ENCODE data around the gene FOXN4. TPM values are rescaled to one million over a fixed set of nuclear protein-coding genes. Genes with fewer than 3 reads are reported as not detected.

FOXN4 gene
- total and polyA plus RNA-seq, 4 donors, result 0.04 to 0.26 (median 0.15) TPM

- ATAC-seq (ENCODE audit: insufficient read depth, low FRiP score) (no peak), DNase-seq (peak in 2 of 3 donors; percentile 16 to 47)
- Histone ChIP-seq H3K27me3 (ENCODE audit: control insufficient read depth in 3 of 3, insufficient read depth in 3 of 3, low read length in 2 of 3) (no peaks in the 10 kb centered on the region), H3K9ac (ENCODE audit: insufficient read depth in 1 of 2, low read length in 2 of 2) (no peak overlapping the region), H3K9me3 (ENCODE audit: control insufficient read depth in 4 of 4, insufficient read depth in 3 of 4, low read length in 3 of 4) (peaks cover 0 to 7% (median 4%) of the 10 kb centered on the region in 4 donors), H3K4me1 (ENCODE audit: control insufficient read depth in 5 of 5, insufficient read depth in 5 of 5, low read length in 5 of 5) (peaks cover 0 to 2% (median 0%) of the 10 kb centered on the region in 5 donors), H3K27ac (ENCODE audit: low read depth in 1 of 2, low read length in 1 of 2) (no peak overlapping the region), H3K36me3 (ENCODE audit: control insufficient read depth in 4 of 4, insufficient read depth in 4 of 4, low read length in 4 of 4) (peaks cover 19 to 61% (median 27%) of the 10 kb centered on the region in 4 donors), H3K4me3 (no peak overlapping the region)
- WGBS, 2 donors, result 68 to 72% methylated on average over 1 of the region's 1 CpG
- TF ChIP-seq, protein P1, sequence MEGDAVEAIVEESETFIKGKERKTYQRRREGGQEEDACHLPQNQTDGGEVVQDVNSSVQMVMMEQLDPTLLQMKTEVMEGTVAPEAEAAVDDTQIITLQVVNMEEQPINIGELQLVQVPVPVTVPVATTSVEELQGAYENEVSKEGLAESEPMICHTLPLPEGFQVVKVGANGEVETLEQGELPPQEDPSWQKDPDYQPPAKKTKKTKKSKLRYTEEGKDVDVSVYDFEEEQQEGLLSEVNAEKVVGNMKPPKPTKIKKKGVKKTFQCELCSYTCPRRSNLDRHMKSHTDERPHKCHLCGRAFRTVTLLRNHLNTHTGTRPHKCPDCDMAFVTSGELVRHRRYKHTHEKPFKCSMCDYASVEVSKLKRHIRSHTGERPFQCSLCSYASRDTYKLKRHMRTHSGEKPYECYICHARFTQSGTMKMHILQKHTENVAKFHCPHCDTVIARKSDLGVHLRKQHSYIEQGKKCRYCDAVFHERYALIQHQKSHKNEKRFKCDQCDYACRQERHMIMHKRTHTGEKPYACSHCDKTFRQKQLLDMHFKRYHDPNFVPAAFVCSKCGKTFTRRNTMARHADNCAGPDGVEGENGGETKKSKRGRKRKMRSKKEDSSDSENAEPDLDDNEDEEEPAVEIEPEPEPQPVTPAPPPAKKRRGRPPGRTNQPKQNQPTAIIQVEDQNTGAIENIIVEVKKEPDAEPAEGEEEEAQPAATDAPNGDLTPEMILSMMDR (IDR thresholded peaks at IDR 0.05; ENCODE audit: control extremely low read depth, extremely low read depth), result no peak
These were observed 58.6 kb downstream of the FOXN4 start for GRCh38 chr12:109250523-109250922.

DNA sequence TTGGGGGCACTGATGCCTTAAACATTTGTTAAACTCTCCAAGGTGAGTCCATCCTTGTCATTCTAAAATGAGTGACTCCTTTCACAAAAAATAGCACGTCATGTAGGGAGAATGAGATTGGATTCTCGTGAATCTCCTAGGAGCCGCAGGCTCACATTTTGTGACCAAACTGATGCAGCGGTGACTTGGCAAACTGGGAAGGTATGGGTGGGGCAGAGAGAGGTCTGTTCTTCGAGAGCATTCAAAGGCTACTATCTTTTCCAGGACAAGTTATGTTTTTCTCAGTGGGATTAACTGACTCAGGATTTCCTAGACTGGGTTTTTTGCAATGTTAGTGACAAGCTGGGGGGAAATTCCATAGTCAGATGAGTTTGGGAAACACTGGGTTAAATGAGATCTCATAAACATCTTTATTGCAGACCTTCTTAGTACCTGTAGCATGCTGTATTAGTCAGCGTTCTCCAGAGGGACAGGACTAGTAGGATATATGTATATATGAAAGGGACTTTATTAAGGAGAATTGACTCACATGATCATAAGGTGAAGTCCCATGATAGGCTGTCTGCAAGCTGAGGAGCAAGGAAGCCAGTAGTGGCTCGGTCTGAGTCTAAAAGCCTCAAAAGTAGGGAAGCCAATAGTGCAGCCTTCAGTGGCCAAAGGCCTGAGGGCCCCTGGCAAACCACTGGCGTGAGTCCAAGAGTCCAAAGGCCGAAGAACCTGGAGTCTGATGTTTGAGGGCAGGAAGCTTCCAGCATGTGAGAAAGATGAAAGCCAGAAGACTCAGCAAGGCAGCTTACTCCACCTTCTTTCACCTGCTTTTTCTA, 61.0 kb downstream of the FOXN4 start:
- TF ChIP-seq, protein P1 (IDR thresholded peaks at IDR 0.05; ENCODE audit: control extremely low read depth, extremely low read depth), result no peak
- peaks cover 13 to 53% (median 19%) of the 10 kb centered on the region in 4 donors for H3K36me3 ChIP-seq (ENCODE audit: control insufficient read depth in 4 of 4, insufficient read depth in 4 of 4, low read length in 4 of 4)
- H3K9ac ChIP-seq (ENCODE audit: insufficient read depth in 1 of 2, low read length in 2 of 2), result no peak overlapping the region
- no peak for DNase-seq
- H3K9me3 ChIP-seq (ENCODE audit: control insufficient read depth in 4 of 4, insufficient read depth in 3 of 4, low read length in 3 of 4), result peaks cover 0 to 3% (median 0%) of the 10 kb centered on the region in 4 donors
- H3K4me3 ChIP-seq, result no peak overlapping the region
- 88% methylated on average over 9 of the region's 9 CpGs for WGBS, 2 donors
- no peaks in the 10 kb centered on the region for H3K27me3 ChIP-seq (ENCODE audit: control insufficient read depth in 3 of 3, insufficient read depth in 3 of 3, low read length in 2 of 3)
- H3K27ac ChIP-seq (ENCODE audit: low read depth in 1 of 2, low read length in 1 of 2), result no peak overlapping the region
- H3K4me1 ChIP-seq (ENCODE audit: control insufficient read depth in 5 of 5, insufficient read depth in 5 of 5, low read length in 5 of 5), result peaks cover 0 to 2% (median 0%) of the 10 kb centered on the region in 5 donors
- ATAC-seq (ENCODE audit: insufficient read depth, low FRiP score), result no peak

DNA sequence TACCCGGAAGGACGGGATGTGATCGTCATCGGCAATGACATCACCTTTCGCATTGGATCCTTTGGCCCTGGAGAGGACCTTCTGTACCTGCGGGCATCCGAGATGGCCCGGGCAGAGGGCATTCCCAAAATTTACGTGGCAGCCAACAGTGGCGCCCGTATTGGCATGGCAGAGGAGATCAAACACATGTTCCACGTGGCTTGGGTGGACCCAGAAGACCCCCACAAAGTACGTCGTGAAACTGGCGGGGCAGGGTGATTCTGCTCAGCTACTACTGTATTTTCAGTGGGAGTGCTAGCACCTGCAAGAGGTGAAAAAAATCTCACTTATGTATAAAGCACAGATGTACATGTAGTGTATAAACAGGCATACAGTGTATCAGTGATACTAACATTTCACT, 62.9 kb downstream of the FOXN4 start:
- no peaks in the 10 kb centered on the region for H3K9me3 ChIP-seq (ENCODE audit: control insufficient read depth in 4 of 4, insufficient read depth in 3 of 4, low read length in 3 of 4)
- no peak overlapping the region for H3K4me3 ChIP-seq
- TF ChIP-seq, protein P1 (IDR thresholded peaks at IDR 0.05; ENCODE audit: control extremely low read depth, extremely low read depth), result no peak
- H3K4me1 ChIP-seq (ENCODE audit: control insufficient read depth in 5 of 5, insufficient read depth in 5 of 5, low read length in 5 of 5), result peaks cover 0 to 2% (median 0%) of the 10 kb centered on the region in 5 donors
- H3K36me3 ChIP-seq (ENCODE audit: control insufficient read depth in 4 of 4, insufficient read depth in 4 of 4, low read length in 4 of 4), result peaks cover 11 to 57% (median 20%) of the 10 kb centered on the region in 4 donors
- DNase-seq (no peak), ATAC-seq (ENCODE audit: insufficient read depth, low FRiP score) (no peak)
- no peaks in the 10 kb centered on the region for H3K27me3 ChIP-seq (ENCODE audit: control insufficient read depth in 3 of 3, insufficient read depth in 3 of 3, low read length in 2 of 3)
- H3K9ac ChIP-seq (ENCODE audit: insufficient read depth in 1 of 2, low read length in 2 of 2), result no peak overlapping the region
- WGBS, 2 donors, result 96 to 97% methylated on average over 15 of the region's 15 CpGs
- H3K27ac ChIP-seq (ENCODE audit: low read depth in 1 of 2, low read length in 1 of 2), result no peak overlapping the region

Data from lung (tissue), 12 donors.